NB4 (cell line): ENCODE results near the gene TSKU.
A peak's percentile ranks its signal among the peaks of the same experiment; 100 is the strongest.
"Not testable (repeated sequence)": the region's sequence is repeated elsewhere in the genome, so short reads cannot be mapped to it uniquely, and the experiment has no call there.

Source experiments
- CTCF ChIP-seq: IDR thresholded peaks from one replicate; pipeline ENCODE4 v1.5.1; 2012; ENCODE audit warnings: low read depth, low read length
- MAX ChIP-seq: IDR thresholded peaks from 2 replicates; pipeline ENCODE4 v1.6.1; 2011; ENCODE audit warnings: low read depth, low read length
- MYC ChIP-seq: IDR thresholded peaks from 2 replicates; pipeline ENCODE4 v1.6.1; 2011; ENCODE audit warnings: low read depth, low read length
- POLR2A ChIP-seq: IDR thresholded peaks from 2 replicates; pipeline ENCODE4 v1.6.1; 2011; ENCODE audit warnings: mild to moderate bottlenecking; ENCODE audit not compliant: insufficient read length; ENCODE audit errors: extremely low read depth

- peak; percentile 37 for TF ChIP-seq CTCF
- TF ChIP-seq MAX, POLR2A, MYC: not testable (repeated sequence)
Measured at GRCh38 chr11:76733906-76734305, 49.2 kb upstream of the TSKU start.
